Omental fat pad (tissue), 4 donors: Measurements from ENCODE around the gene KMT2E. TPM values are rescaled to one million over a fixed set of nuclear protein-coding genes. Genes with fewer than 3 reads are reported as not detected.

Experiments used
- ATAC-seq: fragments of 150-250 bp; one replicate; pipeline ENCODE4 v1.9.1; 2016; ENCODE audit warnings: mild to moderate bottlenecking, moderate library complexity; ENCODE audit not compliant: low FRiP score
- DNase-seq: peaks from one replicate; pipeline ENCODE4 v3.0.0-alpha.2; 2019; ENCODE audit warnings: low spot score
- CTCF ChIP-seq, 3 donors: fragments of 450-650 bp; IDR thresholded peaks; one replicate each; pipeline ENCODE4 v1.5.1; 2016 to 2017; ENCODE audit warnings: antibody characterized with exemption in 3 of 3, mild to moderate bottlenecking in 3 of 3, moderate library complexity in 2 of 3
- total RNA-seq, 4 donors: library from RNA; depleted of rRNA; stranded (reverse); fragments of >200 nt; gene quantifications; one replicate each; pipeline ENCODE4 v1.1.0, GENCODE V29; 2016

KMT2E gene
- total RNA-seq, 4 donors from 2014 or later: 75.3 to 124 (median 101) TPM

DNA sequence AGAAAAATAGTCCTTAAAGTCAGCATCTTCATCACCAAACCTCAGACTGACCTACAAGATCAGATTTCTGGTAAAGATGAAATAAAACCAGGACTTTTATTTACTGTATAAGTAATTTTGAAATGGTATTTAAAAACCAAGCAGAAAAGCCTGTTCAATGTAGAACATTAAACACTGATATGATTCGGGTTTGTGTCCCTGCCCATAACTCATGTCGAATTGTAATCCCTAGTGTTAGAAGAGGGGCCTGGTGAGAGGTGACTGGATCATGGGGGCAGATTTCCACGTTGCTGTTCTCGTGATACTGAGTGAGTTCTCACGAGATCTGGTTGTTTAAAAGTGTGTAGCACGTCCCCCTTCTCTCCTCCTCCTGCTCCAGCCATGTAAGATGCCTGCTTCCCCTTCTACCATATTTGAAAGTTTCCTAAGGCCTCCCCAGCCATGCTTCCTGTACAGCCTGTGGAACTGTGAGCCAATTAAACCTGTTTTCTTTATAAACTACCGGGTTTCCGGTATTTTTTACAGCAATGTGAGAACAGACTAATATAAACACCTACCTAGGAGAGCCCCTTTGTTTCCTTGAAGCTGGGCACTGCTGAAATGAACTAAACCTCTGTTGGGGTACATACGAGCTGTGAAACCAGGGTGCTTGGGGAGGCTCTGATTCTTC is 120.1 kb downstream of the KMT2E start:
- ATAC-seq (no peak), DNase-seq (no peak)
- no peak for TF ChIP-seq CTCF (IDR thresholded peaks at IDR 0.05)

GRCh38 chr7:105136221-105136620 is 122.2 kb downstream of the KMT2E start:
- TF ChIP-seq CTCF (IDR thresholded peaks at IDR 0.05): no peak
- DNase-seq (no peak), ATAC-seq (no peak)

DNA sequence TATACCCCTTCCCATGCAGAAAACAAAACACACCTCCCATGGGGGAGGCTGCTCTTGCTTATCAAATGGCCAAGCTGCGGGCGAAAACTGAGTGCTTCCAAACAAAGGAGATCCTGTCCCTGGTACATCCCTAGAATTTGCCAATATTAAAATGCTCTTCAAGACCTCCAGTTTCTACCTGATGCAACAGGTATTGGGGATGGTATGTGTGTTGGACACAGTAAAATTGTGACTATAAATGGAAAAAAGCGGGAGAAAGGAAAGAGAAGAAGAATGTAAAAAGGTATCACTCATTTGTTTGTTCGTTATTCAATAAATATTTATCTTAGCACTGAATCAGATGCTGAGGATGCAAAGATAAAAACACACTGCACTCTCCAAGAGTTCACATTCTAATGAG is 123.9 kb downstream of the KMT2E start:
- no peak for DNase-seq
- no peak for TF ChIP-seq CTCF (IDR thresholded peaks at IDR 0.05)

DNA sequence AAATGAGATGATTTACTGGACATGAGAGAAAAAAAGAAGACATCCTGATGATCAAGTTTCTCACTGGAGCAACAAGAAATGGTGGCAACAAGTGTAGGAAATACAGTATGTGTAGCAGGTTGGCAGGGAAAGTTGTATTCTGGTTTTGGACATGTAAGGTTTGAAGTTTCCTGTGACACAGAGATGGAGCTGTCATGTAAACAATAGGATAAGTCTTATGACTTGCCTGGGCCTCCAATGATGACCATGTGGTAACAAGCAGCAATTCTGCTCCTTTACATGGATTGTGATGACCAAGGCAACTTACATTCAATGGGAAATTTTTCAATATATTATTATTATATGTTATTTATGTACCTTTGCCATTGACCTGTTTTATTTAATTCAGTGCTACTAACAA is 125.4 kb downstream of the KMT2E start:
- no peak for TF ChIP-seq CTCF (IDR thresholded peaks at IDR 0.05)
- ATAC-seq: no peak
- no peak for DNase-seq

More for the DNA sequence above, 123.9 kb downstream of the KMT2E start:
- no peak for ATAC-seq

GRCh38 chr7:105141068-105141467 is 127.1 kb downstream of the KMT2E start:
- ATAC-seq: no peak
- DNase-seq: no peak
- no peak for TF ChIP-seq CTCF (IDR thresholded peaks at IDR 0.05)

DNA sequence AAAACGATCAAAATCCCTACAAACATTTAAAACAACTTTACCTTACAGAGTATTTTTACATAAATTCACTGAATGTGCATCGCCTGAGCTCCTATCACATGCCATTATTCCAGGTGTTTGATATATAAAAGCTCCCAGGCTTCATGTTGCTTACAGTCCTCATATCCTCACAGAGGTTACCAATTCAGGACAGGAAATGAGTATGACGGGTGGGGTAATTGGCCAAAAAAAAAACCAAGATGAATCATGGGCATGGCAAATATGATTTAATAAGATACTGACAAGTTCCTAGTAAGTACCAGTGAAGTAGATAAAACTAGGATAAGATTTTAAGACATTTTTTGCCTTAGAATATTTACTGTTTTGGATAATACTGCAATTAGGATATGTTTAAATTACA is 135.8 kb downstream of the KMT2E start:
- no peak for TF ChIP-seq CTCF (IDR thresholded peaks at IDR 0.05)
- DNase-seq: no peak

GRCh38 chr7:105151152-105151551 is 137.1 kb downstream of the KMT2E start:
- no peak for TF ChIP-seq CTCF (IDR thresholded peaks at IDR 0.05)
- ATAC-seq (no peak), DNase-seq (no peak)

More for the DNA sequence above, 135.8 kb downstream of the KMT2E start:
- ATAC-seq: no peak
